HG03575 (cell line): ENCODE results near the gene BTBD16.

Experiments
- ATAC-seq: cut with Tn5 transposase; IDR thresholded peaks from one replicate; pipeline ENCODE4 v1.9.1; 2021; ENCODE audit not compliant: unreplicated experiment, insufficient number of reproducible peaks, low FRiP score; ENCODE audit errors: extremely low read depth

The BTBD16 gene

GRCh38 chr10:122265896-122266295 is 5.2 kb upstream of the BTBD16 start:
- no peak for ATAC-seq

- ATAC-seq: no peak
Measured at GRCh38 chr10:122267849-122268737, 3.0 kb upstream of the BTBD16 start.

GRCh38 chr10:122269059-122269687 is 1.9 kb upstream of the BTBD16 start:
- ATAC-seq: no peak

- ATAC-seq: no peak
Measured at GRCh38 chr10:122273966-122274545, 3.0 kb downstream of the BTBD16 start.

GRCh38 chr10:122276611-122277208 is 5.6 kb downstream of the BTBD16 start:
- ATAC-seq: no peak

GRCh38 chr10:122277526-122278136 is 6.5 kb downstream of the BTBD16 start:
- ATAC-seq: no peak

GRCh38 chr10:122279725-122280141 is 8.6 kb downstream of the BTBD16 start:
- no peak for ATAC-seq

- no peak for ATAC-seq
Measured at GRCh38 chr10:122280156-122280555, 9.1 kb downstream of the BTBD16 start.

- ATAC-seq: no peak
Measured at GRCh38 chr10:122281018-122281626, 10.0 kb downstream of the BTBD16 start.

- ATAC-seq: no peak
Measured at GRCh38 chr10:122281751-122282150, 10.7 kb downstream of the BTBD16 start.

GRCh38 chr10:122282253-122282671 is 11.2 kb downstream of the BTBD16 start:
- no peak for ATAC-seq

- ATAC-seq: no peak
Measured at GRCh38 chr10:122282909-122283308, 11.8 kb downstream of the BTBD16 start.

GRCh38 chr10:122285506-122286444 is 14.7 kb downstream of the BTBD16 start:
- ATAC-seq: no peak

- ATAC-seq: no peak
Measured at GRCh38 chr10:122286867-122287266, 15.8 kb downstream of the BTBD16 start.

- ATAC-seq: no peak
Measured at GRCh38 chr10:122287570-122287969, 16.5 kb downstream of the BTBD16 start.

- ATAC-seq: no peak
Measured at GRCh38 chr10:122288262-122288661, 17.2 kb downstream of the BTBD16 start.

- no peak for ATAC-seq
Measured at GRCh38 chr10:122288917-122289316, 17.8 kb downstream of the BTBD16 start.

GRCh38 chr10:122290334-122290733 is 19.2 kb downstream of the BTBD16 start:
- no peak for ATAC-seq
